Measurements from ENCODE around the gene MYO1H. TPM values are rescaled to one million over a fixed set of nuclear protein-coding genes. Genes with fewer than 3 reads are reported as not detected.

The MYO1H gene
- total RNA-seq, 1 donor: not detected

- TF ChIP-seq CTCF (IDR thresholded peaks at IDR 0.05; ENCODE audit: extremely low read depth, low read depth, low read length): no peak
- no peak overlapping the region for H3K4me3 ChIP-seq (ENCODE audit: insufficient read depth, low read length)
- peak overlapping the region; percentile 100 for H3K27ac ChIP-seq (ENCODE audit: low read depth, low read length)
- H3K9me3 ChIP-seq (ENCODE audit: low read depth, low read length): no peaks in the 10 kb centered on the region
- H2AFZ ChIP-seq (ENCODE audit: low read length): no peak overlapping the region
- DNase-seq (ENCODE audit: insufficient read length, low spot score, missing footprints): no peak
- H3K4me1 ChIP-seq (ENCODE audit: insufficient read depth, low read length): peaks cover 78% of the 10 kb centered on the region
- no peaks in the 10 kb centered on the region for H3K27me3 ChIP-seq (ENCODE audit: insufficient read depth, low read length)
- H3K4me2 ChIP-seq (ENCODE audit: insufficient read depth, low read length): peak overlapping the region; percentile 53
- H4K20me1 ChIP-seq (ENCODE audit: insufficient read depth, low read length): peaks cover 2% of the 10 kb centered on the region
- H3K79me2 ChIP-seq (ENCODE audit: insufficient read depth, low read length): peaks cover 85% of the 10 kb centered on the region
- peaks cover 45% of the 10 kb centered on the region for H3K36me3 ChIP-seq (ENCODE audit: insufficient read depth, low read length)
Measured at GRCh38 chr12:109461049-109461845, 113.5 kb downstream of the MYO1H start.

GRCh38 chr12:109461846-109462756 is 114.4 kb downstream of the MYO1H start:
- peak; percentile 91 for DNase-seq (ENCODE audit: insufficient read length, low spot score, missing footprints)
- H3K4me3 ChIP-seq (ENCODE audit: insufficient read depth, low read length): peak overlapping the region; percentile 22
- peaks cover 80% of the 10 kb centered on the region for H3K4me1 ChIP-seq (ENCODE audit: insufficient read depth, low read length)
- peak overlapping the region; percentile 78 for H3K4me2 ChIP-seq (ENCODE audit: insufficient read depth, low read length)
- peaks cover 85% of the 10 kb centered on the region for H3K79me2 ChIP-seq (ENCODE audit: insufficient read depth, low read length)
- H4K20me1 ChIP-seq (ENCODE audit: insufficient read depth, low read length): peaks cover 4% of the 10 kb centered on the region
- H3K27ac ChIP-seq (ENCODE audit: low read depth, low read length): peak overlapping the region; percentile 100
- H2AFZ ChIP-seq (ENCODE audit: low read length): no peak overlapping the region
- H3K27me3 ChIP-seq (ENCODE audit: insufficient read depth, low read length): no peaks in the 10 kb centered on the region
- H3K36me3 ChIP-seq (ENCODE audit: insufficient read depth, low read length): peaks cover 42% of the 10 kb centered on the region
- no peak for TF ChIP-seq CTCF (IDR thresholded peaks at IDR 0.05; ENCODE audit: extremely low read depth, low read depth, low read length)
- H3K9me3 ChIP-seq (ENCODE audit: low read depth, low read length): no peaks in the 10 kb centered on the region

- H3K4me3 ChIP-seq (ENCODE audit: insufficient read depth, low read length): peak overlapping the region; percentile 42
- H3K36me3 ChIP-seq (ENCODE audit: insufficient read depth, low read length): peaks cover 42% of the 10 kb centered on the region
- peaks cover 4% of the 10 kb centered on the region for H4K20me1 ChIP-seq (ENCODE audit: insufficient read depth, low read length)
- peaks cover 73% of the 10 kb centered on the region for H3K4me1 ChIP-seq (ENCODE audit: insufficient read depth, low read length)
- H3K4me2 ChIP-seq (ENCODE audit: insufficient read depth, low read length): peak overlapping the region; percentile 78
- H2AFZ ChIP-seq (ENCODE audit: low read length): peak overlapping the region; percentile 68
- H3K9me3 ChIP-seq (ENCODE audit: low read depth, low read length): no peaks in the 10 kb centered on the region
- H3K79me2 ChIP-seq (ENCODE audit: insufficient read depth, low read length): peaks cover 85% of the 10 kb centered on the region
- H3K27me3 ChIP-seq (ENCODE audit: insufficient read depth, low read length): no peaks in the 10 kb centered on the region
- peak; percentile 93 for DNase-seq (ENCODE audit: insufficient read length, low spot score, missing footprints)
- no peak for TF ChIP-seq CTCF (IDR thresholded peaks at IDR 0.05; ENCODE audit: extremely low read depth, low read depth, low read length)
- H3K27ac ChIP-seq (ENCODE audit: low read depth, low read length): peak overlapping the region; percentile 100
Measured at GRCh38 chr12:109462868-109463692, 115.4 kb downstream of the MYO1H start.
